Ovary (tissue), 9 donors: ENCODE data around the gene EMP2. TPM values are rescaled to one million over a fixed set of nuclear protein-coding genes. Genes with fewer than 3 reads are reported as not detected.
"Not testable (repeated sequence)": the region's sequence is repeated elsewhere in the genome, so short reads cannot be mapped to it uniquely, and the experiment has no call there.

ENCODE experiments used
- DNase-seq, 5 donors: peaks; one replicate each; pipeline ENCODE4 v3.0.0-alpha.2; 2019 to 2020
- H3K27ac ChIP-seq, 2 donors: fragments of 200-600 bp; one replicate each; pipeline versions ENCODE4 v1.5.1 to v1.8.0; 2019 to 2022
- H3K27me3 ChIP-seq: fragments of 200-600 bp; one replicate; pipeline ENCODE4 v1.8.0; 2022
- H3K36me3 ChIP-seq: fragments of 200-600 bp; sonication (generic); one replicate; pipeline ENCODE4 v1.5.1; 2019
- H3K4me1 ChIP-seq: one replicate; pipeline ENCODE4 v1.8.1; 2013; ENCODE audit warnings: mild to moderate bottlenecking, moderate library complexity; ENCODE audit not compliant: insufficient read depth
- H3K4me3 ChIP-seq: fragments of 200-600 bp; sonication (generic); one replicate; pipeline ENCODE4 v1.5.1; 2017
- H3K9me3 ChIP-seq, 2 donors: fragments of 200-600 bp in 1 of 2; sonication (generic) in 1 of 2; one replicate each; pipeline versions ENCODE4 v1.5.1 to v1.8.1; 2013 to 2019; ENCODE audit warnings: mild to moderate bottlenecking in 1 of 2, moderate library complexity in 1 of 2
- EP300 ChIP-seq: sonication (generic); formaldehyde crosslinking; IDR thresholded peaks from one replicate; pipeline ENCODE4 v1.6.1; 2017; ENCODE audit warnings: antibody characterized with exemption
- POLR2A ChIP-seq: fragments of 450-650 bp; IDR thresholded peaks from one replicate; pipeline ENCODE4 v1.6.1; 2017; ENCODE audit warnings: antibody characterized with exemption, mild to moderate bottlenecking, moderate library complexity
- WGBS, 3 donors: extraction: QIAGEN DNeasy Blood & Tissue Kit in 1 of 3; methylation state at CpG; one replicate each; pipeline versions ENCODE4 v1.1.5 to v1.1.7; 2013 to 2017; 5-methylcytosine and 5-hydroxymethylcytosine counted together
- intact Hi-C, 4 donors: fragments of 100-400 bp; cut with DNase I; formaldehyde crosslinking; loops; one replicate each; pipeline versions ENCODE4 v1.11.0 to v1.15.1; 2022 to 2023
- polyA plus RNA-seq, 2 donors: library from polyadenylated mRNA; stranded (reverse); fragments of 200-250 nt in 1 of 2; fragments of 350-450 nt in 1 of 2; fragmentation: Illumina TruSeq in 1 of 2; extraction: RNeasy Lipid Tissue Mini Kit (QIAGEN cat#74804) in 1 of 2; gene quantifications; one replicate each; pipeline ENCODE4 v1.2.3, GENCODE V29; 2013 to 2014
- total RNA-seq, 7 donors: library from RNA; depleted of rRNA in 2 of 7; stranded (reverse); fragments of >200 nt in 2 of 7; fragmentation: NEBNext Ultra II Directional in 3 of 7; extraction: Animal tissue kit (Norgen Biotek cat#: 25700) in 3 of 7; gene quantifications; one replicate each; pipeline versions ENCODE4 v1.1.0 to v1.2.4, GENCODE V29; 2016 to 2023
- TF ChIP-seq, protein P1 (sequence below), 3 donors: fragments of 450-650 bp in 2 of 3; fragments of 200-600 bp in 1 of 3; IDR thresholded peaks; one replicate each; pipeline versions ENCODE4 v1.5.1 to v1.8.0; 2016 to 2022; ENCODE audit warnings: antibody characterized with exemption in 3 of 3, mild to moderate bottlenecking in 1 of 3
- donor health status: DM: no; HTN: no; CAD: no; lungs with moderate emphysema.
- donor health status: DM: no; HTN: no; CAD: no.
- donor health status: Bipolar disorder and iron deficiency.
- donor health status: DM: yes; HTN: yes; CAD: no.
- donor health status: DM: no; HTN: no; CAD: no.
- donor health status: DM: yes; HTN: yes; CAD: no.

The EMP2 gene
- total and polyA plus RNA-seq, 9 donors, result 38.9 to 114 (median 83.0) TPM

DNA sequence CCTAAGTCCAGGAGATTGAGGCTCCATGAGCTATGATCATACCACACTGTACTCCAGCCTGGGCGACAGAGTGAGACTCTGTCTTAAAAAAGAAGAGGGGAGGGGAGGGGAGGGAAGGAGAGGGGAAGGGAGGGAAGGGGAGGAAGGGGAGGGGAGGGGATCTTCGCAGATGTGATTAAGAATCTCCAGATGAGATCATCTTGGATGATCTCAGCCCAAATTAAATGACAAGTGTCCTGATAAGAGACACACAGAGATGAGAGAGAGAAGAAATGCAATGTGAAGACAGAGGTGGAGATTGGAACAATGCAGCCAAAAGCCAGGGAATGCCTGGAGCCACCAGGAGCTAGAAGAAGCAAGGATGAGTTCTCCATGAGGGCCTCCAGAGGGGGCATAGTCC is 70.1 kb downstream of the EMP2 start:
- H3K4me1 ChIP-seq, result peaks cover 3% of the 10 kb centered on the region
- no peak for DNase-seq
- 67 to 78% (median 74%) methylated on average over 2 of the region's 2 CpGs for WGBS, 3 donors
- TF ChIP-seq EP300, result no peak
- TF ChIP-seq, protein P1, sequence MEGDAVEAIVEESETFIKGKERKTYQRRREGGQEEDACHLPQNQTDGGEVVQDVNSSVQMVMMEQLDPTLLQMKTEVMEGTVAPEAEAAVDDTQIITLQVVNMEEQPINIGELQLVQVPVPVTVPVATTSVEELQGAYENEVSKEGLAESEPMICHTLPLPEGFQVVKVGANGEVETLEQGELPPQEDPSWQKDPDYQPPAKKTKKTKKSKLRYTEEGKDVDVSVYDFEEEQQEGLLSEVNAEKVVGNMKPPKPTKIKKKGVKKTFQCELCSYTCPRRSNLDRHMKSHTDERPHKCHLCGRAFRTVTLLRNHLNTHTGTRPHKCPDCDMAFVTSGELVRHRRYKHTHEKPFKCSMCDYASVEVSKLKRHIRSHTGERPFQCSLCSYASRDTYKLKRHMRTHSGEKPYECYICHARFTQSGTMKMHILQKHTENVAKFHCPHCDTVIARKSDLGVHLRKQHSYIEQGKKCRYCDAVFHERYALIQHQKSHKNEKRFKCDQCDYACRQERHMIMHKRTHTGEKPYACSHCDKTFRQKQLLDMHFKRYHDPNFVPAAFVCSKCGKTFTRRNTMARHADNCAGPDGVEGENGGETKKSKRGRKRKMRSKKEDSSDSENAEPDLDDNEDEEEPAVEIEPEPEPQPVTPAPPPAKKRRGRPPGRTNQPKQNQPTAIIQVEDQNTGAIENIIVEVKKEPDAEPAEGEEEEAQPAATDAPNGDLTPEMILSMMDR (IDR thresholded peaks at IDR 0.05), result no peak
- no peak for TF ChIP-seq POLR2A
- no peaks in the 10 kb centered on the region for H3K9me3 ChIP-seq
- no peak overlapping the region for H3K4me3 ChIP-seq
- intact Hi-C loops, result loop anchor here in 3 of 4 donors (5.0 to 10.0 kb wide), 3 partner anchors 227 to 415 kb away; no protein-coding TSS in a partner anchor
- H3K27ac ChIP-seq, result no peak overlapping the region
- H3K36me3 ChIP-seq, result no peaks in the 10 kb centered on the region
- no peaks in the 10 kb centered on the region for H3K27me3 ChIP-seq

DNA sequence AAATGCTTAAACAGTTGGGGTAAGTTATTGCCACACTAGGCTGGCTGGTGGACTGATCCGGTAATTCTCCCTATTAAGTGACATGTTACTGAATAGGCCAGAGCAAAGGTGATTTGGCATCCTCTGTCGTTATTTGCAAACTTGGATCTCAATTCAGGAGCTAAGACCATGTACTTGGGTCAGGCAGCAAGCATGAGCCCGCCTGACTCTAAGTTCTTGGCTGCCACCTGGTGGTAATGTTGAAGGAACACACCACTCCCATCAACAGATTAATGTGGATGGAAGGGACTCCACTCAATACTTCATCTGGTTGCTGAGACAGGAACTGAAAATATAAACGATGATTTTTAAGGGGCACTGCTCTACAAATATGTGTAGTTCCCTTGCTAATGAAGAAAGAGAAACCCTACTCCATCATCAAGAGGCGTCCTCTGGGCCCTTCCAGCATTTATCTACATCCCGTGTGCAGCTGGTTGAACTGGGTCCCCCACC is 70.8 kb downstream of the EMP2 start:
- Histone ChIP-seq H3K9me3 (no peaks in the 10 kb centered on the region), H3K27ac (no peak overlapping the region), H3K4me3 (no peak overlapping the region), H3K4me1 (no peaks in the 10 kb centered on the region), H3K36me3 (no peaks in the 10 kb centered on the region), H3K27me3 (no peaks in the 10 kb centered on the region)
- DNase-seq, result peak in 4 of 5 donors; percentile 49 to 60 (median 54)
- intact Hi-C loops, result loop anchor here (5.0 to 10.0 kb wide), 5 partner anchors 195 to 415 kb away; no protein-coding TSS in a partner anchor
- TF ChIP-seq POLR2A, result no peak
- TF ChIP-seq, protein P1 (IDR thresholded peaks at IDR 0.05), result peak; percentile 64 to 76 (median 65)
- 22 to 23% (median 22%) methylated on average over 6 of the region's 6 CpGs for WGBS, 3 donors

DNA sequence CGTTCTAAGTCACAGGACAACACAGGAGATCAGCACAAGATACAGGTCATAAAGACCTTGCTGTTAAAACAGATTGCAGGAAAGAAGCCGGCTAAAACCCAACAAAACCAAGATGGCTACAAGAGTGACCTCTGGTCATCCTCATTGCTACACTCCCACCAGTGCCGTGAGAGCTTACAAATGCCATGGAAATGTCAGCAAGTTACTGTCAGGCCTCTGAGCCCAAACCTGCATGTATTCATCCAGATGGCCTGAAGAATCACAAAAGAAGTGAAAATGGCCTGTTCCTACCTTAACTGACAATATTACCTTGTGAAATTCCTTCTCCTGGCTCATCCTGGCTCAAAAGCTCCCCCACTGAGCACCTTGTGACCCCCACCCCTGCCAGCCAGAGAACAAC is 75.1 kb downstream of the EMP2 start:
- H3K4me3 ChIP-seq, H3K9me3 ChIP-seq, H3K4me1 ChIP-seq, H3K36me3 ChIP-seq, H3K27me3 ChIP-seq, H3K27ac ChIP-seq, DNase-seq: not testable (repeated sequence)
- intact Hi-C loops, result loop anchor here (10.0 kb wide), 2 partner anchors 190 to 250 kb away; no protein-coding TSS in a partner anchor
- 60 to 73% (median 64%) methylated on average over 3 of the region's 3 CpGs for WGBS, 3 donors

DNA sequence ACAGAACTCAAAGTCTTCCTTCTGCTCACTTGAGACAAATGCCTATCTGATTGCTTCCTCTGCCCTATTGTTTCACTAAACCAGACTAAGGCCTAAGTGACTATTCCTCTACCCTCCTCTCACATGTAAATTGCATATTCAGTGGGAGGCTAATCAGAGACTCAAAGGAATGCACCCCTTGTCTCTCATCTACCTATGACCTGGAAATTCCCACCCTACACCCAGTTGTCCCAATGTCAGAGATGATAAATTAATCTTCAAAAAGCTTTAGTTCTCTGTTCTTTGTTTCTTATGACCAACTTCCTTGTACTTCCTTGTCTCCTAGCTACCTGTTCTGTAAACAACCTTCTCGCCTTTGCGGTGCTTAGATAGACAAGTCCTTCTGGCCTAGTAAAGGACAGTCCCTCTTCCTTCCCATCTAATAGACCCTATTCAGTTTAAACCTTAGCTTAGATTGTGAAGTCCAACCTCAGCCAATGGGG is 76.0 kb downstream of the EMP2 start:
- intact Hi-C loops, result loop anchor here (10.0 kb wide), 2 partner anchors 190 to 250 kb away; no protein-coding TSS in a partner anchor
- Histone ChIP-seq H3K27me3 (no peaks in the 10 kb centered on the region), H3K4me1 (no peaks in the 10 kb centered on the region), H3K4me3 (no peak overlapping the region), H3K36me3 (no peaks in the 10 kb centered on the region), H3K27ac (no peak overlapping the region), H3K9me3 (no peaks in the 10 kb centered on the region)
- 87 to 94% (median 91%) methylated on average over 2 of the region's 2 CpGs for WGBS, 3 donors
- no peak for DNase-seq
- TF ChIP-seq EP300 (no peak), POLR2A (no peak)
- TF ChIP-seq, protein P1 (IDR thresholded peaks at IDR 0.05), result no peak

DNA sequence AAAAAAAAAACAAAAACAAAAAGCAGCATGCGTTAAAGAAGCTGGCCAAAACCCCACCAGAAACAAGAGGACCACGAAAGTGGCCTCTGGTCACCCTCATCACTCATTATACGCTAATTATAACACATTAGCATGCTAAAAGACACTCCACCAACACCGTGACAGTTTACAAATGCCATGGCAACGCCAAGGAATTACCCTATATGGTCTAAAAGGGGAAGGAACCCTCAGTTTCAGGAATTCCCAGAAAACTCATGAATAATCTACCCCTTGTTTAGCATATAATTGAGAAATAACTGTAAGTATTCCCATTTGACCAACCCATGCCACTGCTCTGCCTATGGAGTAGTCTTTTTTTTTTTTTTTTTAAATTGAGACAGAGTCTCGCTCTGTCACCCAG is 77.6 kb downstream of the EMP2 start:
- no peaks in the 10 kb centered on the region for H3K27me3 ChIP-seq
- H3K36me3 ChIP-seq, result no peaks in the 10 kb centered on the region
- no peak overlapping the region for H3K4me3 ChIP-seq
- TF ChIP-seq EP300 (no peak), POLR2A (no peak)
- TF ChIP-seq, protein P1 (IDR thresholded peaks at IDR 0.05), result no peak
- no peak overlapping the region for H3K27ac ChIP-seq
- no peaks in the 10 kb centered on the region for H3K4me1 ChIP-seq
- 94 to 96% (median 95%) methylated on average over 6 of the region's 6 CpGs for WGBS, 3 donors
- no peak for DNase-seq
- intact Hi-C loops, result loop anchor here (10.0 kb wide), 2 partner anchors 188 to 248 kb away; no protein-coding TSS in a partner anchor
- H3K9me3 ChIP-seq, result no peaks in the 10 kb centered on the region
